ENCODE measurements around the gene MBNL1. TPM values are rescaled to one million over a fixed set of nuclear protein-coding genes. Genes with fewer than 3 reads are reported as not detected.

Gene MBNL1
- polyA plus RNA-seq, 1 donor from 2014 or later, result 12.7 TPM

DNA sequence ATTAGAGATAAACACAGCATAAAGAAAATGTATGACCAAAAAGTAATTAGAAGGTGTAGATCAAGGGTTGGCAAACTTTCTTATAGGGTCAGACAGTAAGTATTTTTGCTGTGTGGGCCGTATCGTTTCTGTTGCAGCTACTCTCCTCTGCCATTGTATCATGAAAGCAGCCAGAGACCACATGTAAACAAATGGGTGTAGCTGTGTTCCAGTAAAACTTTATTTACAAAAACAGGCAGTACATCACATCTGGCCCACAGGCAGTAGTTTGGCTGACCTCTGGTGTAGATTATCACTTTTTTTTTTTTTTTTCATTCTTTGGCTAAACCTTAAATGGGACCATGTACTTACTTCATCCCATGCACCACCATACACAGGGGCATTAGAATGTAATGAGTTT, 190.8 kb downstream of the MBNL1 start:
- Histone ChIP-seq H3K4me3 (ENCODE audit: low read length) (no peak overlapping the region), H4K20me1 (ENCODE audit: insufficient read depth) (no peaks in the 10 kb centered on the region), H3K9me3 (ENCODE audit: low read length) (no peaks in the 10 kb centered on the region), H3F3A (ENCODE audit: insufficient read depth, low read length, poor library complexity, severe bottlenecking) (no peaks in the 10 kb centered on the region), H3K9ac (ENCODE audit: low read length) (no peak overlapping the region), H3K79me2 (replicated peaks; ENCODE audit: insufficient read depth, low read length) (no peaks in the 10 kb centered on the region), H3K4me2 (ENCODE audit: low read length) (no peak overlapping the region), H3K36me3 (ENCODE audit: insufficient read depth, low read length) (peaks cover 7% of the 10 kb centered on the region), H3K27ac (ENCODE audit: low read length) (no peak overlapping the region), H3K27me3 (ENCODE audit: insufficient read depth, low read depth, low read length) (no peaks in the 10 kb centered on the region), H2AFZ (ENCODE audit: low read depth, low read length) (no peak overlapping the region), H3K9me2 (ENCODE audit: insufficient read depth, low read length) (no peaks in the 10 kb centered on the region)
- no peak for TF ChIP-seq MXI1 (conservative IDR thresholded peaks at IDR 0.05; ENCODE audit: poor library complexity, severe bottlenecking)
- TF ChIP-seq, protein P1, sequence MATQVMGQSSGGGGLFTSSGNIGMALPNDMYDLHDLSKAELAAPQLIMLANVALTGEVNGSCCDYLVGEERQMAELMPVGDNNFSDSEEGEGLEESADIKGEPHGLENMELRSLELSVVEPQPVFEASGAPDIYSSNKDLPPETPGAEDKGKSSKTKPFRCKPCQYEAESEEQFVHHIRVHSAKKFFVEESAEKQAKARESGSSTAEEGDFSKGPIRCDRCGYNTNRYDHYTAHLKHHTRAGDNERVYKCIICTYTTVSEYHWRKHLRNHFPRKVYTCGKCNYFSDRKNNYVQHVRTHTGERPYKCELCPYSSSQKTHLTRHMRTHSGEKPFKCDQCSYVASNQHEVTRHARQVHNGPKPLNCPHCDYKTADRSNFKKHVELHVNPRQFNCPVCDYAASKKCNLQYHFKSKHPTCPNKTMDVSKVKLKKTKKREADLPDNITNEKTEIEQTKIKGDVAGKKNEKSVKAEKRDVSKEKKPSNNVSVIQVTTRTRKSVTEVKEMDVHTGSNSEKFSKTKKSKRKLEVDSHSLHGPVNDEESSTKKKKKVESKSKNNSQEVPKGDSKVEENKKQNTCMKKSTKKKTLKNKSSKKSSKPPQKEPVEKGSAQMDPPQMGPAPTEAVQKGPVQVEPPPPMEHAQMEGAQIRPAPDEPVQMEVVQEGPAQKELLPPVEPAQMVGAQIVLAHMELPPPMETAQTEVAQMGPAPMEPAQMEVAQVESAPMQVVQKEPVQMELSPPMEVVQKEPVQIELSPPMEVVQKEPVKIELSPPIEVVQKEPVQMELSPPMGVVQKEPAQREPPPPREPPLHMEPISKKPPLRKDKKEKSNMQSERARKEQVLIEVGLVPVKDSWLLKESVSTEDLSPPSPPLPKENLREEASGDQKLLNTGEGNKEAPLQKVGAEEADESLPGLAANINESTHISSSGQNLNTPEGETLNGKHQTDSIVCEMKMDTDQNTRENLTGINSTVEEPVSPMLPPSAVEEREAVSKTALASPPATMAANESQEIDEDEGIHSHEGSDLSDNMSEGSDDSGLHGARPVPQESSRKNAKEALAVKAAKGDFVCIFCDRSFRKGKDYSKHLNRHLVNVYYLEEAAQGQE (IDR thresholded peaks at IDR 0.05; ENCODE audit: borderline replicate concordance), result no peak
- no peak for TF ChIP-seq EZH2 (IDR thresholded peaks at IDR 0.05; ENCODE audit: borderline replicate concordance, insufficient read depth, low read length, poor library complexity, severe bottlenecking)
- TF ChIP-seq, protein P2, sequence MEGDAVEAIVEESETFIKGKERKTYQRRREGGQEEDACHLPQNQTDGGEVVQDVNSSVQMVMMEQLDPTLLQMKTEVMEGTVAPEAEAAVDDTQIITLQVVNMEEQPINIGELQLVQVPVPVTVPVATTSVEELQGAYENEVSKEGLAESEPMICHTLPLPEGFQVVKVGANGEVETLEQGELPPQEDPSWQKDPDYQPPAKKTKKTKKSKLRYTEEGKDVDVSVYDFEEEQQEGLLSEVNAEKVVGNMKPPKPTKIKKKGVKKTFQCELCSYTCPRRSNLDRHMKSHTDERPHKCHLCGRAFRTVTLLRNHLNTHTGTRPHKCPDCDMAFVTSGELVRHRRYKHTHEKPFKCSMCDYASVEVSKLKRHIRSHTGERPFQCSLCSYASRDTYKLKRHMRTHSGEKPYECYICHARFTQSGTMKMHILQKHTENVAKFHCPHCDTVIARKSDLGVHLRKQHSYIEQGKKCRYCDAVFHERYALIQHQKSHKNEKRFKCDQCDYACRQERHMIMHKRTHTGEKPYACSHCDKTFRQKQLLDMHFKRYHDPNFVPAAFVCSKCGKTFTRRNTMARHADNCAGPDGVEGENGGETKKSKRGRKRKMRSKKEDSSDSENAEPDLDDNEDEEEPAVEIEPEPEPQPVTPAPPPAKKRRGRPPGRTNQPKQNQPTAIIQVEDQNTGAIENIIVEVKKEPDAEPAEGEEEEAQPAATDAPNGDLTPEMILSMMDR (IDR thresholded peaks at IDR 0.05; ENCODE audit: poor library complexity, severe bottlenecking), result no peak
- no peak for TF ChIP-seq POLR2AphosphoS5 (IDR thresholded peaks at IDR 0.05)
- no peak for TF ChIP-seq RAD21 (conservative IDR thresholded peaks at IDR 0.05)
- no peak for TF ChIP-seq EP300 (conservative IDR thresholded peaks at IDR 0.05; ENCODE audit: poor library complexity, severe bottlenecking)
- no peak for TF ChIP-seq TAF1 (IDR thresholded peaks at IDR 0.05; ENCODE audit: low read depth)
- no peak for TF ChIP-seq SMC3 (conservative IDR thresholded peaks at IDR 0.05; ENCODE audit: poor library complexity)

DNA sequence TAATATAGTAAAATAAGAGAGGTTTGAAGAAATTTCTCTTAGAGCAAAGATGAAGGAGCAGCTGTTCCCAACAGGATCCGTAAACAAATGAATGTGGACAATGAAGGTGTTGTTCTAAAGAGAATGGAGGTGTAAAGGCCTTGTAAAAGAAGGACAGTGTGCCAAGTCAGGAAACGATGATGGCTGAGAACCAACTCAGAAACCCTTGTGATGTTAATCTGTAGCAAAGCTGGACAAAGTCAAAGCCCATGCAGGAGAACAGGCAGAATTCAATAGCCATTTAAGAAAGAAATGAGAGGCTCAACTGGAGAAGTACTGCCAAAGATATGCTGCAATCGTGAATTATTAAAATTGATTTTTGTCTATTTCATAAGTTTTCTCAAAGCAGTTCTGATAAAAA, 192.2 kb downstream of the MBNL1 start:
- H3K79me2 ChIP-seq (replicated peaks; ENCODE audit: insufficient read depth, low read length), result no peaks in the 10 kb centered on the region
- peaks cover 7% of the 10 kb centered on the region for H3K36me3 ChIP-seq (ENCODE audit: insufficient read depth, low read length)
- TF ChIP-seq TAF1 (IDR thresholded peaks at IDR 0.05; ENCODE audit: low read depth) (no peak), RAD21 (conservative IDR thresholded peaks at IDR 0.05) (no peak), SMC3 (conservative IDR thresholded peaks at IDR 0.05; ENCODE audit: poor library complexity) (no peak), EP300 (conservative IDR thresholded peaks at IDR 0.05; ENCODE audit: poor library complexity, severe bottlenecking) (no peak), EZH2 (IDR thresholded peaks at IDR 0.05; ENCODE audit: borderline replicate concordance, insufficient read depth, low read length, poor library complexity, severe bottlenecking) (no peak), POLR2AphosphoS5 (IDR thresholded peaks at IDR 0.05) (no peak), MXI1 (conservative IDR thresholded peaks at IDR 0.05; ENCODE audit: poor library complexity, severe bottlenecking) (no peak)
- TF ChIP-seq, protein P2 (IDR thresholded peaks at IDR 0.05; ENCODE audit: poor library complexity, severe bottlenecking), result no peak
- TF ChIP-seq, protein P1 (IDR thresholded peaks at IDR 0.05; ENCODE audit: borderline replicate concordance), result no peak
- no peak overlapping the region for H3K4me2 ChIP-seq (ENCODE audit: low read length)
- no peaks in the 10 kb centered on the region for H3F3A ChIP-seq (ENCODE audit: insufficient read depth, low read length, poor library complexity, severe bottlenecking)
- no peak overlapping the region for H3K9ac ChIP-seq (ENCODE audit: low read length)
- no peaks in the 10 kb centered on the region for H3K9me2 ChIP-seq (ENCODE audit: insufficient read depth, low read length)
- no peaks in the 10 kb centered on the region for H3K9me3 ChIP-seq (ENCODE audit: low read length)
- no peak overlapping the region for H3K27ac ChIP-seq (ENCODE audit: low read length)
- H4K20me1 ChIP-seq (ENCODE audit: insufficient read depth), result no peaks in the 10 kb centered on the region
- H3K27me3 ChIP-seq (ENCODE audit: insufficient read depth, low read depth, low read length), result no peaks in the 10 kb centered on the region
- H2AFZ ChIP-seq (ENCODE audit: low read depth, low read length), result no peak overlapping the region
- H3K4me3 ChIP-seq (ENCODE audit: low read length), result no peak overlapping the region

Measured in neural cell (in vitro differentiated cells).